DMS 273 treated with DMSO at 0.1 percent for 48 hours (cell line): Measurements from ENCODE around the gene ARFGAP2.
"Not testable (repeated sequence)": the region's sequence is repeated elsewhere in the genome, so short reads cannot be mapped to it uniquely, and the experiment has no call there.

ENCODE experiments used
- DNase-seq: peaks from one replicate; lab custom pipeline; 2025; lab: John Stamatoyannopoulos, UW

Gene ARFGAP2

GRCh38 chr11:47148270-47148669, 28.4 kb downstream of the ARFGAP2 start:
- DNase-seq, result no peak

DNA sequence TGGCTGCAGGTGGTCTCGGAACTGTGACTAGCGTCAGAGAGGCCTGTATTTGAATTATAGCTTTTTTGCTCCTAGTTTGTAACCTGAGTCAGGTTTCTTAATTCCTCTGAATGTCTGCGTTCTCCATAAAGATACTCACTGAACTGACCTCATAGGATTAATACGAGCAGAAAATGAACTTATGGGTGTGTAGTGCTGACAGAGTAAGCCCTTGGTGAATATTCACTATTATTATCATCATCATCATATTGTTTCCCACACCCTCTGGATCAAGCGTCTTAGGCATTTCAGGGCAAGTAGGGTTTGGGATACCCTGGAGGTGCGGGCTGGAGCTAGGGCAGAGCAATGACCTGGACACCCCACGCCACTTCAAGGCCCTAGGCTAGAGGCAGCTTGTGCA, 29.0 kb downstream of the ARFGAP2 start:
- no peak for DNase-seq

- no peak for DNase-seq
These were observed 29.4 kb downstream of the ARFGAP2 start for GRCh38 chr11:47147250-47147649.

GRCh38 chr11:47144541-47144940, 32.1 kb downstream of the ARFGAP2 start:
- DNase-seq, result no peak

DNA sequence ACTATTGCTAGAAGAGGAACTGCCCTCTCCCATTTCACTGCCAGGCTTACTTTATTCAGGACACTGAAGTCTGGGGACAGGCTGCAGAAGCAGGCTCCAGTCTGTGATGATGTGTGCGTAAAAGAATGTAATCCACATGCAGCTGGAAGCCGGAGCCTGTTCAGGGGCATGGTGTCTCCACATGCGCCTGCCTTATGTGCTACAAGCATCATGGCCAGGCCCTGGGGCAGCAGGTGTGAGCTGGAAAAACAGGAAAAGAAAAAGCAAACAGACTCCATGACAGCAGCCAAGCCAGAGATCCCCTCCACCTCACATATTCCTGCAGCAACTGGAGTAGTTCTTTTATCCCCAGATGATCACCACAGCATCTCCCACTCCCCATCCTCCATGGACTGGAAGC, 33.4 kb downstream of the ARFGAP2 start:
- peak; percentile 11 for DNase-seq

DNA sequence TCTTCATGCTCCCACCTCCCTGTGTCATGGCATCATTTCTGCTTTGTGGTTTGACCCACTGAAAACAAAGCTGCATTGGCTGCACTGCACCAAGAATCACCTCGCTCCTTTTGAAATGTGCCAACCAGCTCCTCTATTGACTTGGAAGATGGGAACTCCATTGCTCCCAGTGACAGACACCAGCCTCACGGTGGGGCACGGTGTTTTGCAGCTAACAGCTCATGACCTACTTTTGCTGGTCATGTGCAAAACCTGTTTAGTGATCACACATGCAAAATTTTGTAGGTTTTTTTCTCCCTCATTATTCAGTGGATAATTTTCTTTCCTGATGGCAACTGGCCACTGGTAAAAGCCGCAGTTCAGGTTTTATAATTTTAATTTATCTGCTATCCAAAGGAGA, 36.8 kb downstream of the ARFGAP2 start:
- DNase-seq, result no peak

DNA sequence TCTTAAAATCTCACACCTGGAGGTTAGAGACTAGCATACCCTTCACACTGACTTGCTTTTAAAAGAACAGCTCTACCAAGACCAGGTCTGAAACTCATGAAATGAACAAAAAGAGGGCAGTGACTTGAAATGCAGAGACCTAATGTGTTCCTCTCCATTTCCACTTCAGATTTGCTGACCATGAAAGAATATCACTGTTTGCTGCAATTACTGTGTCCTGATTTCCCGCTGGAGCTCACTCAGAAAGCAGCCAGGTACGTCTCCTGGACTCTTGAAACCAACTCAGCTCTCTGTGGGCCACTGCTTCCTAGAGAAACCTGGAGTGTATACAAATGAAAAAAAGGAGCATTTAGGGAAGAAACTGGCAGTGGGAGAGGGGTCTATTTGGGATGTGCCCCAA, 39.2 kb downstream of the ARFGAP2 start:
- DNase-seq, result no peak

DNA sequence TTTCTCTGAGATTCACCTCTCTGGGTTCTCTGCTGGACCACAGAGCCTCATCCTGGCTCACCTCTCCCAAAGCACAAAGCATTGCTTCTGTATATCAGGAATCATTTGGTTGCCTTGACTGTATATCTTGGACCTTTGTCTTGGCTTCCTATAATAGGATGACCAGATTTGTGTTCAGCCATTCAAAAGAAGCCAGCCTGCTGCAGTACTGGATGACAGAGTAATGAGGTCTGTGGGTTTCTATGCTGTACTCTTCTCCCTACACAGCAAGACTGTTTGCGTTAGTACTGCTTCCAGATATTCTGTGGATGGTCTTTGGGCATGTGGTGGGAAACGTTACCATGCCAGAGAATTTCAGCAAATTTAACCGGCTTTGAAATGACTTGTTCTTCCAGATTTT, 39.8 kb downstream of the ARFGAP2 start:
- no peak for DNase-seq

DNA sequence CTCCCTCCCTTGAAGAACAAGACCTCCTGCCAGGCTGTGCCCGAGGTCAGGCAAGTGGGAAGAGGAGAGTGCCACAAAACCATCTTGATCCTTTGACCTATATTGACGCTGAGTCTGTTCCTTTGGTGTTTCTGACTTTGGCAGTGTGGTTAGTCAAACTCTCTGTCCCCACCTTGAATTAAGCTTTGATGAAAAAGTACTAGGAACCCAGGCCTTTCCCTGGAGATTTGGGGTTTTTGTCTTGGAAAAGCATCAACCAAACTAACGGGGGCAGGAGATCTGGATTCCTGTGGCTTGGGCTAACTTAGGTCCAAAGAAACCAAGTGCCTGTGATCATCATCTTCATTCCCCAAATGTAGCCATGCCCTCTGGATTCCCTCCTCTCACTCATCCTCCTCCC, 40.4 kb downstream of the ARFGAP2 start:
- DNase-seq, result no peak

GRCh38 chr11:47132981-47133380, 43.7 kb downstream of the ARFGAP2 start:
- DNase-seq, result no peak

DNA sequence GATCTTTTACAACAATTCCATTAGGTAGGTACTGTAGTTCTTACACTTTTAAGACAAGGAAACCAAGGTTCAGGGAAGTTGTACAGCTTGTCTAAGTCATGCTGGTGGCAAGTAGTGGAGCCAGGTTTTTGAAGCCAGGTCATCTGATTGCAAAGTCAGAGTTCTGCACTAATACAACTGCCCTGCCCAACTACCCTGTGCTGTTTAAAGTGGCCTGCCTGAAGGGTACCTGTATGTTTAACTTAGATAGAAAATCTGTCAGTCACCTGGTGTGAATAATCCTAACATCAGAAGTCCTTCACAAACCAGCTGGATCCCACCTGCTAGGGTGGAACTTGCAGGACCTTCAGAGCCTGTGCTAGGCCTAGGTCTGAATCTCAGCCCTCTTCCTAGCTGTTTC, 44.2 kb downstream of the ARFGAP2 start:
- DNase-seq, result no peak

DNA sequence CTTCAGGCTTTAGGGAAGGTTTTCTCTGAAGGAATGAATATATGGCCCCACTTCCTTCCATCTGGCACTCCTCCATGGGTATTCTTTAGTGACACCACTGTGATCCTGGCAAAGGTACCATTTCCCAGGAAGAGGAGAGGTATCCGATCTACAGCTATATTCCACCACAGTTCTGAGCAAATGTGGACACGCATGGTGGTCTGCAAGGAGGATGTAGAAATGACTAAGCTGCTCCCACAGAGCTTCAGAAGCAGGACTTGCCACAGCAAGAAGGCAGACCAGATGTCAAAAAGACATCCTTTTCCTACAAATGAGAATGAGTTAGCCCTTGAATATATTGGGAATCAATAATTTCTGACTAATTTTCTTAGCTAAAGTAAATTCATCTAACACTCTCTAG, 45.5 kb downstream of the ARFGAP2 start:
- no peak for DNase-seq

GRCh38 chr11:47130543-47130942, 46.1 kb downstream of the ARFGAP2 start:
- DNase-seq, result no peak

GRCh38 chr11:47127213-47127612, 49.5 kb downstream of the ARFGAP2 start:
- no peak for DNase-seq

GRCh38 chr11:47125083-47125482, 51.6 kb downstream of the ARFGAP2 start:
- DNase-seq, result no peak

- DNase-seq, result no peak
These were observed 52.0 kb downstream of the ARFGAP2 start for GRCh38 chr11:47124675-47125074.

DNA sequence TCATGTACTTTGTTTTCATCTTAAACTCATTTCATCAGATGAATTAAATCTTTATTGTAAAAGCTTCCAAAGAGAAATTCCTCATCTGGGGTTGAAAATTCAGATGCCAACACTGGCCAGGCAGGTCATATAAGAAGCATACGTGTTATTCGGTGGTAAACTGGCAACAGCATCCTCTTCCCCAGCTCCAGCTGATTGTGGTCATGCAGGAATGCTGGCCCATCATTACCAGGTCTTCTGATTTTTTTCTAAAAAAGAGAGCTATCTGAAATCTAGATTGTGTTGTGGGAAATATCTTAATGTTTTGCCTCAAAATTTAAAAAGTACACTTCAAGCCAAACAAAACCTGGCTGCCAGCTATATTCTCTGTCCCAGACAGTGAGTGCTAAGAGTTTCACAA, 53.6 kb downstream of the ARFGAP2 start:
- no peak for DNase-seq

DNA sequence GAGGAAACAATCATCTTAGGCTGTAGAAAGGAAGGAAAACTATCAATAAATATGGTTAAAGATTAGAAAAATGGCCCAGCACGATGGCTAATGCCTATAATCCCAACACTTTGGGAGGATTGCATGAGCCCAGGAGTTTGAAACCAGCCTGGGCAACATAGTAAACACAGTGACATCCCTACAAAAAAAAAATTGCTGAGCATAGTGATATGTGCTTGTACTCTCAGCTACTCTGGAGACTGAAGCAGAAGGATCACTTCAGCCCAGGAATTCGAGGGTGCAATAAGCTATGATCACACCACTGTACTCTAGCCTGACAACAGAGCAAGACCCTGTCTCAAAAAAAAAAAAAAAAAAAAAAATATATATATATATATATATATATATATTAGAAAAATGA, 54.9 kb downstream of the ARFGAP2 start:
- DNase-seq, result no peak

- no peak for DNase-seq
These were observed 55.6 kb downstream of the ARFGAP2 start for GRCh38 chr11:47121056-47121455.

- not testable (repeated sequence) for DNase-seq
These were observed 57.6 kb downstream of the ARFGAP2 start for GRCh38 chr11:47118958-47119688.
